H9 (cell line): Measurements from ENCODE around the gene DUSP11. TPM values are rescaled to one million over a fixed set of nuclear protein-coding genes. Genes with fewer than 3 reads are reported as not detected.

Experiments
- DNase-seq: peaks from one replicate; pipeline ENCODE4 v3.0.0-alpha.2; 2017
- H2AFZ ChIP-seq: one replicate; pipeline ENCODE4 v1.6.1; 2013; ENCODE audit warnings: mild to moderate bottlenecking, low read length, control low read depth, moderate library complexity
- H2AK5ac ChIP-seq: 2 replicates; pipeline ENCODE4 v1.6.1; 2013; ENCODE audit warnings: low read length, control low read depth, mixed read lengths; ENCODE audit not compliant: insufficient read length
- H2BK120ac ChIP-seq: one replicate; pipeline ENCODE4 v1.6.1; 2013; ENCODE audit warnings: low read depth, mild to moderate bottlenecking, low read length, control low read depth, inconsistent platforms; ENCODE audit not compliant: poor library complexity, severe bottlenecking
- H2BK12ac ChIP-seq: 2 replicates; pipeline ENCODE4 v1.6.1; 2013; ENCODE audit warnings: low read length, control low read depth, mixed read lengths, low read depth; ENCODE audit not compliant: insufficient read length
- H2BK15ac ChIP-seq: 2 replicates; pipeline ENCODE4 v1.6.1; 2013; ENCODE audit warnings: low read depth, low read length, control low read depth
- H2BK20ac ChIP-seq: one replicate; pipeline ENCODE4 v1.6.1; 2013; ENCODE audit warnings: low read depth, mild to moderate bottlenecking, low read length, control low read depth, inconsistent platforms; ENCODE audit not compliant: poor library complexity, severe bottlenecking
- H2BK5ac ChIP-seq: 2 replicates; pipeline ENCODE4 v1.6.1; 2013; ENCODE audit warnings: low read length, control low read depth, mixed read lengths; ENCODE audit not compliant: insufficient read length
- H3K14ac ChIP-seq: 2 replicates; pipeline ENCODE4 v1.6.1; 2013; ENCODE audit warnings: low read length, control low read depth; ENCODE audit not compliant: insufficient read depth
- H3K18ac ChIP-seq: 2 replicates; pipeline ENCODE4 v1.6.1; 2013; ENCODE audit warnings: low read depth, mild to moderate bottlenecking, mixed read lengths, low read length, control low read depth; ENCODE audit not compliant: insufficient read length
- H3K23ac ChIP-seq: 2 replicates; pipeline ENCODE4 v1.6.1; 2013; ENCODE audit warnings: low read length, control low read depth, mixed read lengths, low read depth; ENCODE audit not compliant: insufficient read length
- H3K23me2 ChIP-seq: 2 replicates; pipeline ENCODE4 v1.6.1; 2013; ENCODE audit warnings: low read depth, mild to moderate bottlenecking, mixed read lengths, low read length, control low read depth; ENCODE audit not compliant: insufficient read length, poor library complexity, severe bottlenecking
- H3K27ac ChIP-seq: 2 replicates; pipeline ENCODE4 v1.5.1; 2013; ENCODE audit warnings: low read length, control low read depth, mixed read lengths, low read depth; ENCODE audit not compliant: insufficient read length
- H3K27me3 ChIP-seq: 2 replicates; pipeline ENCODE4 v1.6.1; 2013; ENCODE audit warnings: low read length, control low read depth, inconsistent platforms; ENCODE audit not compliant: insufficient read depth
- H3K4ac ChIP-seq: 2 replicates; pipeline ENCODE4 v1.6.1; 2013; ENCODE audit warnings: low read depth, mild to moderate bottlenecking, control low read depth, inconsistent platforms, low read length, moderate library complexity
- H3K4me1 ChIP-seq: 2 replicates; pipeline ENCODE4 v1.6.1; 2013; ENCODE audit warnings: low read length, control low read depth, inconsistent platforms; ENCODE audit not compliant: insufficient read depth
- H3K4me2 ChIP-seq: 2 replicates; pipeline ENCODE4 v1.6.1; 2013; ENCODE audit warnings: low read length, control low read depth, mixed read lengths; ENCODE audit not compliant: insufficient read length, insufficient read depth
- H3K56ac ChIP-seq: 2 replicates; pipeline ENCODE4 v1.6.1; 2013; ENCODE audit warnings: low read depth, mild to moderate bottlenecking, mixed read lengths, low read length, control low read depth; ENCODE audit not compliant: insufficient read length
- H3K79me1 ChIP-seq: 2 replicates; pipeline ENCODE4 v1.6.1; 2013; ENCODE audit warnings: low read depth, mild to moderate bottlenecking, moderate library complexity, low read length, control low read depth, inconsistent platforms; ENCODE audit not compliant: insufficient read depth, poor library complexity, severe bottlenecking
- H3K79me2 ChIP-seq: 2 replicates; pipeline ENCODE4 v1.6.1; 2013; ENCODE audit warnings: low read length, control low read depth, inconsistent platforms; ENCODE audit not compliant: insufficient read depth
- H3K9ac ChIP-seq: 2 replicates; pipeline ENCODE4 v1.6.1; 2013; ENCODE audit warnings: low read length, control low read depth, mixed read lengths; ENCODE audit not compliant: insufficient read length; ENCODE audit errors: extremely low read depth
- H3K9me3 ChIP-seq: one replicate; pipeline ENCODE4 v1.6.1; 2013; ENCODE audit warnings: low read depth, low read length, inconsistent platforms; ENCODE audit not compliant: control insufficient read depth
- H3T11ph ChIP-seq: one replicate; pipeline ENCODE4 v1.6.1; 2013; ENCODE audit warnings: mild to moderate bottlenecking, low read length, control low read depth, inconsistent platforms
- H4K20me1 ChIP-seq: one replicate; pipeline ENCODE4 v1.6.1; 2013; ENCODE audit not compliant: control insufficient read depth, insufficient read length, insufficient read depth
- H4K5ac ChIP-seq: 2 replicates; pipeline ENCODE4 v1.6.1; 2013; ENCODE audit warnings: low read depth, mild to moderate bottlenecking, mixed read lengths, low read length, control low read depth; ENCODE audit not compliant: insufficient read length
- H4K8ac ChIP-seq: replicated peaks from 2 replicates; pipeline ENCODE4 v1.6.1; 2013; ENCODE audit warnings: low read length, control low read depth, mixed read lengths, low read depth; ENCODE audit not compliant: insufficient read length
- H4K91ac ChIP-seq: 2 replicates; pipeline ENCODE4 v1.6.1; 2013; ENCODE audit warnings: low read depth, mild to moderate bottlenecking, moderate library complexity, mixed read lengths, low read length, control low read depth; ENCODE audit not compliant: insufficient read length
- H3K27ac Mint-ChIP-seq, 3 experiments: 2 replicates in 2 of 3; 3 replicates in 1 of 3; pipeline ENCODE4 v1.8.0; 2020 to 2021; ENCODE audit warnings: mixed read lengths in 3 of 3, mild to moderate bottlenecking in 1 of 3, moderate library complexity in 1 of 3
- H3K27me3 Mint-ChIP-seq: 2 replicates; pipeline ENCODE4 v1.8.0; 2021; ENCODE audit warnings: low read depth, mild to moderate bottlenecking, moderate library complexity, mixed read lengths
- H3K36me3 Mint-ChIP-seq, 3 experiments: 2 replicates in 2 of 3; 3 replicates in 1 of 3; pipeline ENCODE4 v1.8.0; 2020 to 2021; ENCODE audit warnings: low read depth in 3 of 3, mixed read lengths in 3 of 3; ENCODE audit not compliant: insufficient read depth in 1 of 3
- H3K4me1 Mint-ChIP-seq, 2 experiments: 2 replicates each; pipeline ENCODE4 v1.8.0; 2020; ENCODE audit warnings: mixed read lengths in 2 of 2
- H3K4me3 Mint-ChIP-seq, 2 experiments: 2 replicates in 1 of 2; 3 replicates in 1 of 2; pipeline ENCODE4 v1.8.0; 2020 to 2021; ENCODE audit warnings: mild to moderate bottlenecking in 2 of 2, mixed read lengths in 2 of 2, moderate library complexity in 1 of 2
- H3K9me3 Mint-ChIP-seq, 2 experiments: 2 replicates in 1 of 2; 3 replicates in 1 of 2; pipeline ENCODE4 v1.8.0; 2020; ENCODE audit warnings: mild to moderate bottlenecking in 2 of 2, mixed read lengths in 2 of 2, moderate library complexity in 1 of 2
- WGBS: extraction: QIAGEN DNeasy Blood & Tissue Kit; methylation state at CpG from one replicate; pipeline ENCODE4 v1.1.7; 2013; ENCODE audit warnings: missing lambda C conversion rate, low lambda C conversion rate, mixed read lengths; ENCODE audit not compliant: insufficient read length; ENCODE audit errors: extremely low coverage; 5-methylcytosine and 5-hydroxymethylcytosine counted together
- total RNA-seq: library from RNA; stranded (reverse); gene quantifications from 2 replicates; pipeline ENCODE4 v1.2.1, GENCODE V29; 2021
- TF ChIP-seq, protein P1 (sequence below): fragments of 200-600 bp; sonication (generic); conservative IDR thresholded peaks from 3 replicates; pipeline ENCODE4 v1.8.0; 2021; ENCODE audit warnings: antibody characterized with exemption, mild to moderate bottlenecking

The DUSP11 gene
- total RNA-seq, 1 experiment from 2014 or later = 21.4 TPM

GRCh38 chr2:73822276-73822675 is 42.4 kb upstream of the DUSP11 start:
- H3K27me3 Mint-ChIP-seq = peaks cover 33% of the 10 kb centered on the region
- no peak overlapping the region for H2BK12ac ChIP-seq
- no peaks in the 10 kb centered on the region for H3K79me1 ChIP-seq
- H2AK5ac ChIP-seq = no peak overlapping the region
- no peak overlapping the region for H3K27ac ChIP-seq
- no peaks in the 10 kb centered on the region for H4K20me1 ChIP-seq
- no peaks in the 10 kb centered on the region for H3K36me3 Mint-ChIP-seq
- H2BK20ac ChIP-seq = no peak overlapping the region
- no peaks in the 10 kb centered on the region for H3K79me2 ChIP-seq
- H3K18ac ChIP-seq = no peak overlapping the region
- H2AFZ ChIP-seq = no peak overlapping the region
- no peak overlapping the region for H2BK120ac ChIP-seq
- H3K23me2 ChIP-seq = no peaks in the 10 kb centered on the region
- no peaks in the 10 kb centered on the region for H3K9me3 ChIP-seq
- DNase-seq = no peak
- H3K14ac ChIP-seq = no peak overlapping the region
- TF ChIP-seq, protein P1, sequence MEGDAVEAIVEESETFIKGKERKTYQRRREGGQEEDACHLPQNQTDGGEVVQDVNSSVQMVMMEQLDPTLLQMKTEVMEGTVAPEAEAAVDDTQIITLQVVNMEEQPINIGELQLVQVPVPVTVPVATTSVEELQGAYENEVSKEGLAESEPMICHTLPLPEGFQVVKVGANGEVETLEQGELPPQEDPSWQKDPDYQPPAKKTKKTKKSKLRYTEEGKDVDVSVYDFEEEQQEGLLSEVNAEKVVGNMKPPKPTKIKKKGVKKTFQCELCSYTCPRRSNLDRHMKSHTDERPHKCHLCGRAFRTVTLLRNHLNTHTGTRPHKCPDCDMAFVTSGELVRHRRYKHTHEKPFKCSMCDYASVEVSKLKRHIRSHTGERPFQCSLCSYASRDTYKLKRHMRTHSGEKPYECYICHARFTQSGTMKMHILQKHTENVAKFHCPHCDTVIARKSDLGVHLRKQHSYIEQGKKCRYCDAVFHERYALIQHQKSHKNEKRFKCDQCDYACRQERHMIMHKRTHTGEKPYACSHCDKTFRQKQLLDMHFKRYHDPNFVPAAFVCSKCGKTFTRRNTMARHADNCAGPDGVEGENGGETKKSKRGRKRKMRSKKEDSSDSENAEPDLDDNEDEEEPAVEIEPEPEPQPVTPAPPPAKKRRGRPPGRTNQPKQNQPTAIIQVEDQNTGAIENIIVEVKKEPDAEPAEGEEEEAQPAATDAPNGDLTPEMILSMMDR = no peak
- no peak overlapping the region for H3K4ac ChIP-seq
- no peak overlapping the region for H3K27ac Mint-ChIP-seq
- no peak overlapping the region for H4K5ac ChIP-seq
- H3K9me3 Mint-ChIP-seq = no peaks in the 10 kb centered on the region
- H4K8ac ChIP-seq = no peak overlapping the region
- no peak overlapping the region for H3K56ac ChIP-seq
- H3K4me3 Mint-ChIP-seq = no peak overlapping the region
- H3K27me3 ChIP-seq = no peaks in the 10 kb centered on the region
- WGBS = no CpG with 5 or more reads among the region's 1 CpG
- H4K91ac ChIP-seq = no peak overlapping the region
- H3K4me2 ChIP-seq = no peak overlapping the region
- H3K4me1 Mint-ChIP-seq = peaks cover 7 to 10% of the 10 kb centered on the region in 2 experiments
- no peaks in the 10 kb centered on the region; the same call in 1 of the 2 replicates for H3K4me1 ChIP-seq
- H3T11ph ChIP-seq = no peak overlapping the region
- no peak overlapping the region for H3K23ac ChIP-seq
- H2BK5ac ChIP-seq = no peak overlapping the region
- H2BK15ac ChIP-seq = no peak overlapping the region
- H3K9ac ChIP-seq = no peak overlapping the region
